Brain pericyte (primary cell): ENCODE measurements around the gene METTL23.
"Not testable (repeated sequence)": the region's sequence is repeated elsewhere in the genome, so short reads cannot be mapped to it uniquely, and the experiment has no call there.

ENCODE experiments used
- DNase-seq: peaks from one replicate; pipeline ENCODE4 v3.0.0-alpha.2; 2012; ENCODE audit warnings: low read depth, low spot score

Gene METTL23

DNA sequence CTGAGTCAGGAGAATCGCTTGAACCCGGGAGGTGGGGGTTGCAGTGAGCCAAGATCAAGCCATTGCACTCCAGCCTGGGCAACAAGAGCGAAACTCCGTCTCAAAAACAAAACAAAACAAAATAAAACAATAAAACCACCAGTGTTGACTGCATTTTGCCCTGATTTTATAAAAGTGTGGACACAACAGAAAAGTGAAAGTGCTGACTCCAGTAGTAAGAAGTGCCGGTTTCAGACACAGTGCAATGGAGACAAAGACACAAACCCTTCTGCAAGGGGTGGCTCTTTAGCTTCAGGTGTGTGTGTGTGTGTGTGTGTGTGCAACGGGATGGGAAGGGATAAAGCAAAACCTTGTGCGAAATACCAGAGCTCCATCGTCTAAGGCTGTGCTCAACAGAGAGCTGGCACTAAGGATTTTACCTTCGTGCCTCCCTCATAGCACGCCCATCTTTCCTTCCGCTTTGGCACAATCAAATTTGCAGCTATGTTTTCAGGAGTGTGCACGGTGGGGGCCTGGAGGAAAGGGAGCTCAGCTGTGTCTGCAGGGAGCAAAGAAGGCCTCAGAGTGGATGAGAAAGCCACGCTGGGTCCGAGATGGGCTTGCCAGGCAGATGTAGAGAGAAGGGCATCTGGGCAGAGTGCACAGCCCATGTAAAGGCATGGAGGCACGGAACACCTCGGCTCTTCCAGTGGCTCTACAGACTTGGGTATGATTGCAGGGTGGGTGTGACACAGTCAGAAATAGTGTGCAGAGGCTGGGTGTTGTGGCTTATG is 31.4 kb upstream of the METTL23 start:
- no peak for DNase-seq

DNA sequence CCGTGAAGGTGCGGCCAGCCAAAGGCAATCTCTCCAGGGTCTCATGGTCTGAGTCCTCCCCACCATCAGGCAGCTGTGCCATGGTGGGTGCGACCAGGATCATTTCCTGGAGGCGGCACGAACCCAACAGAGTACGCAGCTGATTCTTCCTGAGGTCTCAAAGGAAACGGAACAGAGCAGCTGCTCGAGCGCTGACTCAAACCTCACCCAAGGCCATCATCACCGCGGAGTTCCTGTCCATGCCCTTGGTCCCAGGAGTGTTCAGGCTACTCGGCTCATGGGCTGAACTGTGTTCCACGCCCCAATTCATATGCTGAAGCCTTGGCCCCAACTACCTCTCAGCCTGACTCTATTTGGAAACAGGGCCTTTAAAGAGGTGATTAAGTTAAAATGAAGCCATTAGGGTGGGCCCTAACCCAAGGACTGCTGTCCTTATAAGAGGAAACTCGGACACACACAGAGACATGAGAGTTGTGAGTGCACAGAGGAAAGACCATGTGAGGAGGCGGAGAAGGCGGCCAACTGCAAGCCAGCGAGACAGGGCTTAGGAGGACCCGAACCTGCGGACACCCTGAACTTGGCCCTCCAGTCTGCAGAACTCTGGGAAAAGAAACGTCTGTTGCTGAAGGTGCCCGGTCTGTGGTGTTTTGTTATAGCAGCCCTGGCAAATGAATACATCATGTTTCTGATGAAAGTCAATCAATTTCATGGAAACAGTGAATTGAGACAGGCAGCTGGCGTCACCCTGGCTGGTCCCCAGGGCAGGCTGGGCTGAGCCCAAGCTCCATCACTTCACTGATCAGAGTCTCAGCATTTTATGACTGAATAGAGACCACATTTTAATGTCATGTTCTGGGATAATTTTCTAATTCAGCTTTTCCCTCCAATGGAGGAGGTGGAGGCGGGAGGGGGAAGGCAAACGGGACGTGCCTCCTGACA is 29.6 kb upstream of the METTL23 start:
- DNase-seq, result no peak

DNA sequence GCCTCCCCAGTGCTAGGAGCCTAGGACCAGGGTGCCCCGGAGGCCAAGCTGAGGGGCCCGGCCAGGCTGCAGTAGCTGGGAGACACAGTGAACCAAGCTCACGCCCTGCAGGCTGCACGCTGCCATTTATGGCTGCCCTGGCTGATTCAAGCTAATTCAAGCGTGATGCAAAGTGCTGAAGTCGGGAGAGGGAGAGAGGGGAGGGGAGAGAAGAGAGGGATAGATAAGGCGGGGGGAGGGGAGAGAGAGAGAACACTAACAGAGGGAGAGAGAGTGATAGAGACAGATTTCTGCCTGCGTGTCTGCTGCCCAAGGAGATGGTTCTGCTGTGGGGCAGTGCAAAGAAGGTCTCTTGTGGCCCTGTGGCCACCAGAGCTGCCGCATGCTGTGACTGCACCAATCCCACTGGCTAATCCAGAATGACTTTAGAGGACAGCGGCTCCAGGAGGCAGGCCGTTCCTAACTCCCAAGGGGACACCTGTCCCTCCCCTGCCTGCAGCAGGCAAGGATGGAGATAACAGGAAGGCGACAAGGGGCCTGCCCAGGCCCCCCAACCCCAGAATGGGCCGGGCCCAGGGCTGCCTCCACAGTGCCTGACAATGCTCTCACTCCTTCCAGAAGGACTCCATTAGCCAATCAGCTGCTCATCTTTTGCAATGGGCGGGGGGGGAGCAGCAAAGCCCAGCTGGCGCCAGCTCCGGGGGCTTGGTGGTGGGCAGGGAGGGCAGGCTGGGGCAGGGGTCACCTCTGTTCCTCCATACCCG is 28.8 kb upstream of the METTL23 start:
- DNase-seq, result no peak

DNA sequence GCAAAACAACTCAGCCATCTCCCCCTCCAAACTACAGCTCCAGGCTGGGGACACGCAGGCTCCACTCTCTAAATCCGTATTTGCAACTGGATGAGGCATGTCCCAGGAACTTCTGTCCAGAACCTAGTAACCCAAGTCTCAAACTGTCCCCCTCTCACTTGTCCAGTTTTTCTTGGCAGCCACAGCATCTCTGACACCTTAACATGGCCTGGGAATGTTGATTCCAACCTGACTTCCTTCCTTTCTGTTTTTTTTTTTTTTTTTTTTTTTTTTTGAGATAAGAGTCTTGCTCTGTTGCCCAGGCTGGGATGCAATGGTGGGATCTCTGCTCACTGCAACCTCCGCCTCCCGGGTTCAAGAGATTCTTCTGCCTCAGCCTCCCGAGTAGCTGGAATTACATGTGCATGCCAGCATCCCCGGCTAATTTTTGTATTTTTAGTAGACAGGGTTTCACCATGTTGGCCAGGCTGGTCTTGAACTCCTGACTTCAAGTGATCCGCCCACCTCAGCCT is 28.1 kb upstream of the METTL23 start:
- DNase-seq, result not testable (repeated sequence)

DNA sequence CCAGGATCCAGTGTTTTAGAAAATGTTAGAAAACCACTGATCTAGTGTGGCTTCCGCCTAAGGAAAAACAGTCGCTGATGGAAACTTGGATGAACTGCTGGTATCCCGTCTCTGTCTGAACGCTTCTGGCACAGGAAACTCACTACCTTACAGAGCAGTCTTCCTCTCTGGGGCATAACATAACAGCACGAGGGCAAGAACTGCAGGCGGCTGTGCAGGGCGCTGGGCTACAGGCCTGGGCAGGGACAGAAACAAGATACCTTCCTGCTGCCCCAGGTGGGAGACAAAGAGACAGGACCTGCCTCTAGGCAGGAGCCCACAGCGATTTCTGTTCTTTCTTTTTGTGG is 26.4 kb upstream of the METTL23 start:
- no peak for DNase-seq

DNA sequence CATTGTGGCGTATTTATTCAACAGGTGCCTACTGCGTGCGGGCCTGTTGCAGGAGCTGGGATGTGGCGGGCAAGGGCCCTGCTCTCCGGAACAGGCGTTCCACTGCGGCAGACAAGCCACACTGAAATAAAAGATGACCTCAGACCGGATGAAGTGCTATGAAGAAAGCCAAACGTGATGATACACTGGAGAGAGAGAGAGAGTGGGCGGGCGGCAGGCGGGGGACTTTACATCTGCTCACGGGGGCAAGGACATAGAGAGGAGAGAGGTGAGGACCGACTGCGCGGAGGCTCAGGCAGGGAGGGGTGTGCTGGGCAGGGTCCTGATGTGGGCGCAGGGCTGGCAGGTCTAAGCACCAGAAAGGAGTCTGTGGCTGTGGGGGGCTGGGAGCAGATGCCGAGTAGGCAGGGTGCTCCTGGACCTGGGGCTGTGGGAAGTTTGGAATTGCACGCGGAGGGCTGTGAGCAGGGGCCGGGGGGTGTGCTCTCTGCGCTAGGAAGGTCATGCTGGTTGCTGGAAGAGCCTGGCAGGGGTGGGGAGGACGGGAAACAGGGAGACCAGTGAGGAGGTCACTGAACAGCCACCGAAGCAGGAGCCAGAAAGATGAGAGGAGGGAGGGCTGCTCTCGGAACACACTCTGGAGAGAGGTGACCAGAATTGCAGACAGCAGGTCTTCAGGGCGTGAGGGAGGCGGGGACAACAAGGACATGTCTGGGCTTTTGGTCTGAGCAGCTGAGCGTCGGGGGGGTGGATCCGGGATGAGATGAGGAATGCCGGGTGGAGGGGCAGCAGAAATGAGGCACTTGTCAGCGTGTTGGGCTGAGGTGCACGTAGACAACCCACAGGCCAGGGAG is 25.8 kb upstream of the METTL23 start:
- DNase-seq, result no peak

DNA sequence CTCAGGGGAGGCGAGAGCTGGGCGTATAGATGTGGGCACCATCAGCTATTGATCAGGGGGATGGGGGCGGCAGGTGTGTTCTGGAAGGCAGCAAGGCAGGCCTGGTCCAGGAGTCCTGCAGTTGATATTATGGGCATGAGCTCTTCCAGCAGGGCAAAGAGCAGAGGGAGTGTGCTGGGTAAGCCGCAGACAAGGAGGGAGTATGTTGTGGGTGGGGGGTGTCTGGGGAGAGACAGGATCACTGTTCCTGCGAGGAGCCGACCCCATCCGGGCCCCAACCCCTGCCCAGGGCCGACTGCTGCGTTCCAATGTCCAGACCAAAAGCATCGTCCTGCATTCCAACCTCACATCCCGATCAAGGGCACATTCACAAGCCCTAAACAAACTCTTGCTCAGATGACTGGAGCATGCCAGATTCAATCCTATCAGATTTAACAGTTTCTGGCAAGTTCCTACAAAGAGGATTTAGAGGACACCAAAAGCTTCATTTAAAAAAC is 25.1 kb upstream of the METTL23 start:
- DNase-seq, result no peak

DNA sequence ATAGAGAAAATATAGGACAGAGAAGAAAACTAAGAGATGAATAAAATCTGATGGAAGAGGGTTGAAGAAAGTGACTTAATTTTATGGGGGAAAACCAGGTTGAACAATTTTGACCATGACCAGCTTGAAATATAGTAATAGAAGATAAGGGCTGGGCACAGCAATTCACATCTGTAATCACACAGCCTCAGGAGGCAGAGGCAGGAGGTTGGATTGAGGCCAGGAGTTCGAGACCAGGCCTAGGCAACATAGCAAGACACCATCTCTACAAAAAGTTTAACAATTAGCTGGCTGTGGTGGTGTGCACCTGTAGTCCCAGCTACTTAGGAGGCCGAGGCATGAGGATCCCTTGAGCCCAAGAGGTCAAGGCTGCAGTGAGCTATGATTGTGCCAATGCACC is 24.6 kb upstream of the METTL23 start:
- no peak for DNase-seq

DNA sequence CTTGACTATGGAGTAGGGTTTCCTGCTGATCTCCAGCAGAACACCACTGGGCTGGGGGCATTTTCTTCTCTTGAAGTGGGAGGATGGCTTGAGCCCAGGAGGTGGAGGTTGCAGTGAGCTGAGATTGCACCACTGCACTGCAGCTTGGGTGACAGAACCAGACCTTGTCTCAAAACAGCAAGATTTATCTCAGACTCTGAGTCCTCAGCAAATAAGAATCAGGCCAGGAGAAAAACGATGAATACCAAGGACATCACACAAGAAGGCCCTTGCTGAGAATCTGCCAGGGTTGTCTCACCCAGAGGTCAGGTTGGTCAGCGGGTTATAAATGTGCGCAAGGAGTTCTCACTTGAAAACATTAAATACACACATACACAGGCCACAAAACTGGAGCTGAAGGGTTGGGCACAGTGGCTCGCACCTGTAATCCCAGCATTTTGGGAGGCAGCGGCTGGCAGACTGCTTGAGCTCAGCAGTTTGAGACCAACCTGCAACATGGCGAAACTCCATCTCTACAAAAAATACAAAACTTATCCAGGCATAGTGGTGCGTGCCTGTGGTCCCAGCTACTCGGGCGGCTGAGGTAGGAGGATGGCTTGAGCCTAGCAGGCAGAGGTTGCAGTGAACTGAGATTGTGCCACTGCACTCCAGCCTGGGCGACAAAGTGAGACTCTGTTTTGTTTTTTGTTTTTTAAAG is 23.6 kb upstream of the METTL23 start:
- no peak for DNase-seq

DNA sequence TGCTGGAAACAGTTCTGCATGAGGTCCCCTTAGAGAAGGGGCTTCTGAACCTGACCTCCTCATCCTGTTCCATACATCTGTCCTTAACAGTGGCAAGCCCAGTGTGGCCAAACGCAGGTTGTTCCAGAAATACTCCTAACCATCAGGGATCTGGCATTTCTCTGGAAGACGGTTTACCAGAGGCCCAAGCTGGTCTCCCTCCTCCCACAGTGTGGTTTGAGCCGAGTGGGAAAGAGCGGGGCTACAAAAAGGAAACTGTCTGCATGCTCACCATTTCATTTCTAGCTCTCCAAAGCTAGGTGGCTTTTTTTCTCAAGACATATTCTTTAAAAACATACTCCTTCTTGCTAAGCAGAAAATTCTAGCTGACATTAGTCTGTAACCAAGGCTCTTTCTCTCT is 21.8 kb upstream of the METTL23 start:
- DNase-seq, result no peak

DNA sequence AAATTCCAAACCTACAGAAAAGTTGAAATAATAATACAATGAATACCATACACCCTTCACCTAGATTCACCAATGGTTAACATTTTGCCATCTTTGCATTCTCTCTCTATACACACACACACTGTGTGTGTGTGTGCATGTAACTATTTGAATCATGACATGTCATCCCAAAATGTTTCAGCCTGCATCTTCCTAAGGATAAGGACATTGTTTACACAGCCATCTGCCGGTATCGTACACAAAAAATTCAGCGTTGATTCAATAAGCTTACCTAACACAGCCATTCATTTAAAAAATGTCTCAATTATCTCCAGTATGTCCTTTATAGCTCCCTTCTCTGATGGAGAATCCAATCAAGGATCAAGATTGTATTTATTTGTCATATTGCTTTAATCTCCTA is 19.8 kb upstream of the METTL23 start:
- no peak for DNase-seq

DNA sequence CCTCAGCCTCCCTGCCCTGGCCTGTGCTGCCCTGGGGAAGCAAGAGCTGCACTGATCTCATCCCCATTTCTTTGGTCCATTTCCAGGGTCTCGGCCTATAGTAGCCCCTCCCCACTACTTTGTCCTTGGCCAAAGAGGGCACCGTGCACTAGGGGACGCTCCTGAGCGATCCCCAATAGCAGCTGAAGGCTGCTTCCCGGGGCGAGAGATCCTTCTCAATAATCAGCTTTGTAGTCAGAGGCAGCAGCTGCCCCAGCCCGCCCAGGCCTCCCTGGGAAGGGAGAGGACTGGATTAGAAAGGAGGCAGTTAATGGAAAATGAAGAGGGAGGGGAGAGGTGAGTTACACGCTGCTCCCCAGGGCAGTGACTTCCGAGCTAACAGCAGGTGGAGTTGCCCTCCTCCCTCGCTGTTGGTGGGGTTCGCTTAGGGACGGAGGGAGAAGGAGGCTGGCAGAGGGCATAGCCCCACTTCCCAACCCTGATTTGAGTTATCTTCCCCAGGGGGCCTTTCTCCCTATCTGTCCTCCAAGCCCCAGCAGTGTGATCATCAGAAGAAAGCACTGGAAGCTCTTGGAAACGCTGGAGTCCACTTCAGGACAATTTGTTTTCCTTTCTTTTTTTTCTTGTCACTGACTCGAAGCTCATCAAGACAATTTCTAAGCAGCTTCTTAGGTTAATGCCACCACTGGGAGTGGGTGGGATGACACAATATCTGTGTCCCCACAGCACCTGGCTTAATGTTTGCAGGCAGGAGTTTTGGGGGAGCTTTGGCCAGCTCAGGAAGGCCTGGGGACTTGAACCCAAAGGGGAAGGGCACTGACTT is 18.4 kb upstream of the METTL23 start:
- DNase-seq, result no peak

DNA sequence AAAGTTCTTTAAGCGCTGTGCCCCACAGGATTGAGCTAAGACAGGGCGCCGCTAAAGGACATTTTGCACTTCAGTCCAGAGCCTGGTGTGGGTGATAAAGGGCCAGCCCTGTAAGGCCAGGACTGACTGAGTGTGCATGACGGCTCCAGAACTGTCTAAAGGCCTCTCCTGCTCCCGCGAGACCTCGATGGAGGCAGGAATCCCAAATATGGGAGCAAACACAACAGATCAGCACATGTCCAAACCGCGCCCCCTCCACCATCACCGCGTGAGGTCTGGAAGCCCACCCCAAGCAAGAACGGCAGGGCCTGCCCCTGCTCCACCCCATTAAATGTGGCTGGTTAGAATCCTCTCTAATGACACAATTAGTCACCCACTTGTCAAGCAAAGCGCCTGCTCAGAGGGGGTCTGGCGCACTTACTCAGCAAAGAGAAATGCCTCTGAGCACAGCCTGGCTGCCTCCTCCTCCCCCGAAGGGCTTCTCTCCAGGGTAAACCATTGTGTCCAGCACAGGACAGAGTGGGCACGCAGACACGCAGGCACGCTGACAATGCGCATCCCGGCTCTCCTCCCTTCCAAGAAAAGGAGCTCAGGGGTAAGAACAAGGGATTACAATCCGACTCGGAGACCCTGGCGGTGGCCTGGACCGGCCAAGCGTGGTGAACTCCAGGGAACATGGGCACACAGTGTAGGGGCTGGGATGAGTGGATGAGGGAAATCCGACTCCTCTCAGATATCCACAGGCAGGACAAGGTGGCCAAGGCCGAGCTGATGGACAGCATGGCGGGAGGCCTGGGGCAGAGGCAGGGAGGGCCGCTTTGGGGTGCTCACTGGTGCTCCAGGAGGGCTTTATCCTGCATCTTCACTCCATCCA is 17.3 kb upstream of the METTL23 start:
- DNase-seq, result no peak

DNA sequence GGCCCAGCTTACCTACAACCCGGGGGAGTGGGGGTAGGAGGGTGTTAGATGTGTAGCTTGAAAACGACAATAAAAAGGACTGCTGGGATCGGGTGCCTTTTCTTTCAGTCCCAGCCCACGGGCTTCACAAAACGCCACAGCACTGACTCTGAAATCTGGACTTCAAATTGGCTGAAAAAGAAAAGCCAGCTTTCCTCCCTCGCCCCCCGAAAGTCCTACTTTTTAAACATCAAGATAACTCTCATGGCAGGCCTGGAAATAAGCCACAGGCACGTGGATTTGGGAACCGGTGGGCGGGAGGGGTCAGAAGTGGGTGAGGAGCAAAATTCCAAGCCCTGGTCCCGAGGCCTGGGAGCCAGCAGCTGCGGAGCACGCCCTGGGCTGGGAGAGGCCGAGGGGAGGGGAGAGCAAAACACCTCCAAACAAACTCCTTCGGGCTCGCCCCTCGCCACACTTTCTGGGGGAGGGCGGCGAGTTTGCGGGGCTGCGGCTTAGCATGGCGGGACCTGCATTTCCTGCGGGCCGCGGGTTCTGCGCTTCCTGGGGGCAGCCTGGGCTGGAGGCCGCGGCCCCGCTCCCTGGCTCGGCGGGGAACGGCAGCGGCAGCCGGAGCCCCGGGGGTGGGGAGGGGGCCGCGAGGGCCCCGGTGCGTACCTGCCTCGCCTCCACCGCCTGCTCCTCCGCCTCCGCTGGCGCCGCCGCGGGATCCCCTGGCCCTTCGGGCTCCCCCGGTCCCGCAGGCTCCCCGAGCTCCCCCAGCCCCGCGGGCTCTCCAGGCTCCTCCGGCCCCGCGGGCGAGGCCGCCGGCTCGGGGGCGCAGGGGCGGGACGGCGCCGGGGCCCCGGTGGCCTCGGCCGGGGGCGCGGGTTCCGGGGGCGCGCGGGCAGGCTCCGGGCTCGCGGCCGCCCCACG is 16.4 kb upstream of the METTL23 start:
- DNase-seq, result not testable (repeated sequence)

DNA sequence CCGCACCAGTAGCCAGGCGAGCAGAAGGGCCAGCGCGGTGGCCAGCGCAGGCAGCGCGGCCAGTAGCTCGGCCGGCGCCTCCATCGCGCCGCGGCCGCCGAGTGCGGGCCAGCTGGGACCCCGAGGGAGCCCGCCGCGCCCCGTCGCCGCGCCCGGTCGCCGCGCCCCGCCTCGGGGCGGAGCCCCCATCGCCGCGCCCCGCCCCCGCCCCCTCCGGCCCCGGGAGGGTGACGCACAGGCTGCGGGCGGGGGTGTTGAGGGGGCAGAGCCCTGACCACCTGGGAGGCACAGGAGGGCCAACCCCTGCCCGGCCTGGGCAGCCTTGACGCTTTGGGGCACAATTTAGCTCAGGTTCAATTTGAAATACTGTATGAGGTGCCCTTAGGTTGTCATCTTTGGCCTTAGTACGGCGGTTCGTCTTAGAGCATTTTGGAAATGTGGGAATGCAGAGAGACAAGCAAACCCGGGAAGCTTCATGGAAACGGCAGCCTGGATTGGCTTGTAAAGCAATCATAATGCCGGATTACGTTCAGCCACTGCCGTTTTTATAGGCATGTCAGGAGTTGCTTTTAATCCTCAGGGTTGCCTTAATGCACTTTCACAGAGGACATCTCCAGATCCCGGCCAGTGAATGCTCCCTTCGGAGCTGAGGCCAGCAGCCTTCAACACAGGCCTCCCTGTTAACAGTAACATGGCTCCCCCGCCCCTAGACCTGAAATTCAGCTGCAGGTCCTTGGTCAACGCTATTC is 15.6 kb upstream of the METTL23 start, which contains the start of gene MXRA7:
Gene MXRA7, minus strand, starts transcription at position 103 of the 749 bp plus-strand sequence. Its CDS starts 19 bp downstream, at position 84.
- DNase-seq, result no peak

DNA sequence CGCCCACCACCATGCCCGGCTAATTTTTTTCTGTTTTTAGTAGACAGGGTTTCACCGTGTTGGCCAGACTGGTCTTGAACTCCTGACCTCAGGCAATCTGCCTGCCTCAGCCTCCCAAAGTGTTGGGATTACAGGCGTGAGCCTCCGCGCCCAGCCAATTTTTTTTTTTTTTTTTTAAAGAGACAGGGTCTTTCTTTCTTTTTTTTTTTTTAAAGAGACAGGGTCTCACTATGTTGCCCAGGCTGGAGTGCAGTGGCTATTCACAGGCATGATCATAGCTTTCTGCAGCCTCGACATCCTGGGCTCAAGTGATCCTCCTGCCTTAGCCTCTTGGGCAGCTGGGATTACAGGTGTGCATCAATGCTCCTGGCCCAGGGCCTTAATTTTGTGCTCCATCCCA is 14.3 kb upstream of the METTL23 start:
- not testable (repeated sequence) for DNase-seq
